OCI-LY1 (cell line): ENCODE measurements around the gene FAT2.

Experiments
- H2AFZ ChIP-seq: fragments of 200-600 bp; sonication (generic), shearing (Covaris generic); 2 replicates; pipeline ENCODE4 v1.6.0; 2014; ENCODE audit warnings: antibody characterized with exemption, mild to moderate bottlenecking, low read length
- H3F3A ChIP-seq: fragments of 200-600 bp; sonication (generic), shearing (Covaris generic); 2 replicates; pipeline ENCODE4 v1.6.0; 2014; ENCODE audit warnings: mild to moderate bottlenecking, antibody characterized with exemption, low read length, moderate library complexity; ENCODE audit not compliant: insufficient read depth
- H3K27ac ChIP-seq: fragments of 200-600 bp; sonication (generic); 2 replicates; pipeline ENCODE4 v1.5.1; 2014; ENCODE audit warnings: low read length, mixed run types, mild to moderate bottlenecking, low read depth; ENCODE audit not compliant: poor library complexity, severe bottlenecking
- H3K27me3 ChIP-seq: fragments of 200-600 bp; sonication (generic); 2 replicates; pipeline ENCODE4 v1.6.0; 2014; ENCODE audit warnings: antibody characterized with exemption, mild to moderate bottlenecking, low read length, moderate library complexity; ENCODE audit not compliant: insufficient read depth
- H3K36me3 ChIP-seq: fragments of 200-600 bp; sonication (generic); 2 replicates; pipeline ENCODE4 v1.6.1; 2014; ENCODE audit warnings: mild to moderate bottlenecking, antibody characterized with exemption, low read length, moderate library complexity, mixed read lengths; ENCODE audit not compliant: insufficient read depth
- H3K4me1 ChIP-seq: fragments of 200-600 bp; sonication (generic); 2 replicates; pipeline ENCODE4 v1.5.1; 2014; ENCODE audit warnings: mild to moderate bottlenecking, low read length, moderate library complexity; ENCODE audit not compliant: insufficient read depth, severe bottlenecking
- H3K4me2 ChIP-seq: fragments of 200-600 bp; sonication (generic), shearing (Covaris generic); 2 replicates; pipeline ENCODE4 v1.6.1; 2014; ENCODE audit warnings: low read length
- H3K4me3 ChIP-seq: fragments of 200-600 bp; sonication (generic); 2 replicates; pipeline ENCODE4 v1.5.1; 2014; ENCODE audit warnings: low read length, low read depth, mild to moderate bottlenecking, mixed read lengths; ENCODE audit not compliant: poor library complexity, severe bottlenecking
- H3K79me2 ChIP-seq: fragments of 200-600 bp; shearing (Covaris generic); 2 replicates; pipeline ENCODE4 v1.6.1; 2016; ENCODE audit warnings: mixed run types, low read length, mixed read lengths; ENCODE audit not compliant: insufficient read depth
- H3K9ac ChIP-seq: fragments of 200-600 bp; sonication (generic), shearing (Covaris generic); 2 replicates; pipeline ENCODE4 v1.6.1; 2014; ENCODE audit warnings: mild to moderate bottlenecking, low read length, mixed read lengths
- H3K9me2 ChIP-seq: fragments of 200-600 bp; sonication (generic), shearing (Covaris generic); 2 replicates; pipeline ENCODE4 v1.6.1; 2014; ENCODE audit warnings: low read depth, mild to moderate bottlenecking, low read length, mixed read lengths
- H3K9me3 ChIP-seq: fragments of 200-600 bp; shearing (Covaris generic); 2 replicates; pipeline ENCODE4 v1.6.1; 2014; ENCODE audit warnings: low read length, mixed read lengths
- H4K20me1 ChIP-seq: fragments of 200-600 bp; sonication (generic), shearing (Covaris generic); 2 replicates; pipeline ENCODE4 v1.6.0; 2016; ENCODE audit warnings: mild to moderate bottlenecking, low read length; ENCODE audit not compliant: insufficient read depth
- EZH2 ChIP-seq: fragments of 200-600 bp; sonication (generic), shearing (Covaris generic); IDR thresholded peaks from 2 replicates; pipeline ENCODE4 v1.8.0; 2017; ENCODE audit warnings: borderline replicate concordance, mixed run types, mild to moderate bottlenecking, antibody characterized with exemption, low read length, moderate library complexity, mixed read lengths
- TF ChIP-seq, protein P1 (sequence below): fragments of 200-600 bp; sonication (generic), shearing (Covaris generic); IDR thresholded peaks from 2 replicates; pipeline ENCODE4 v1.5.1; 2017; ENCODE audit warnings: mild to moderate bottlenecking, antibody characterized with exemption, low read length, moderate library complexity, mixed read lengths

The FAT2 gene

DNA sequence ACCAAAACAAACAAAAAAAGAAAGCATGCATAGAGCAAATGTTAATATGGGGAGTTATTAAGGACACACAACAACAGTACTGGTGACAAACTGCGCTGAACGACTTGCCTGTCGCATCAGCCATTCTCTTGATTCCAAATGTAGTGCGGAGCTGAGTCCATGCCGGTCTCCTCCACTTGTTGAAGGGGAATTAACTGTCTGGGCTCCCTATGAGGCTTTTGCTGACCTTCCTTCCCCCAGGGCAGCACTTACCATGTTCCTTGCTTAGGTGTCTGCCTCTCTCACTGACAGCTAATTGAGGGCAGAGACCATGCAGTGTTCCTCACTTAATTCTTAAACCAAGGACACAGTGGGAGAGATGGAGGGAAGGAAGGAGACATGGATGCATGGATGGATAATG is 40.8 kb upstream of the FAT2 start:
- Histone ChIP-seq H3F3A (no peaks in the 10 kb centered on the region), H3K9ac (no peak overlapping the region), H3K27ac (no peak overlapping the region), H3K9me3 (no peaks in the 10 kb centered on the region), H3K4me3 (no peak overlapping the region), H2AFZ (no peak overlapping the region), H3K4me2 (no peak overlapping the region), H3K36me3 (no peaks in the 10 kb centered on the region), H4K20me1 (no peaks in the 10 kb centered on the region), H3K27me3 (peaks cover 4% of the 10 kb centered on the region; the same call in 1 of the 2 replicates), H3K9me2 (no peaks in the 10 kb centered on the region), H3K79me2 (no peaks in the 10 kb centered on the region), H3K4me1 (no peaks in the 10 kb centered on the region)
- TF ChIP-seq EZH2 = no peak
- TF ChIP-seq, protein P1, sequence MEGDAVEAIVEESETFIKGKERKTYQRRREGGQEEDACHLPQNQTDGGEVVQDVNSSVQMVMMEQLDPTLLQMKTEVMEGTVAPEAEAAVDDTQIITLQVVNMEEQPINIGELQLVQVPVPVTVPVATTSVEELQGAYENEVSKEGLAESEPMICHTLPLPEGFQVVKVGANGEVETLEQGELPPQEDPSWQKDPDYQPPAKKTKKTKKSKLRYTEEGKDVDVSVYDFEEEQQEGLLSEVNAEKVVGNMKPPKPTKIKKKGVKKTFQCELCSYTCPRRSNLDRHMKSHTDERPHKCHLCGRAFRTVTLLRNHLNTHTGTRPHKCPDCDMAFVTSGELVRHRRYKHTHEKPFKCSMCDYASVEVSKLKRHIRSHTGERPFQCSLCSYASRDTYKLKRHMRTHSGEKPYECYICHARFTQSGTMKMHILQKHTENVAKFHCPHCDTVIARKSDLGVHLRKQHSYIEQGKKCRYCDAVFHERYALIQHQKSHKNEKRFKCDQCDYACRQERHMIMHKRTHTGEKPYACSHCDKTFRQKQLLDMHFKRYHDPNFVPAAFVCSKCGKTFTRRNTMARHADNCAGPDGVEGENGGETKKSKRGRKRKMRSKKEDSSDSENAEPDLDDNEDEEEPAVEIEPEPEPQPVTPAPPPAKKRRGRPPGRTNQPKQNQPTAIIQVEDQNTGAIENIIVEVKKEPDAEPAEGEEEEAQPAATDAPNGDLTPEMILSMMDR = no peak

DNA sequence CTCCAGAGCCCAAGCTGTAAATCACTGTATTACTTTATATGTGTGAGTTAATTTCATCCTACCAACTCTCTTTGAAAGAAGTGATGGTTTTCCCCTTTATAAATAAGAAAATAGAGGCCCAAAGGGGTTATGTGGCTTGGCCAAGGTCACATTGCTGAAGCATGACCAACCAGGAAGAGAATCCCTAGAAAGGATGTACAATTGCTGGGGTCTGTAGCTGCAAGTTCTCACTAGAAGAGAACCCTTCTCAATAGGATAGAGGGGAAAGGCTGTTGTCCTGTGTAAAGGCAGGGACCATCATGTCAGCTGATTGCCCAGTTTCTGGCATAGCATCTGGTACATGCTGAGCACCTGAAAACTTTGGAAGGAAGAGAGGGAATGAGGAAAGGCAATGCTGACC is 39.0 kb upstream of the FAT2 start:
- Histone ChIP-seq H3K9ac (no peak overlapping the region), H3K9me2 (no peaks in the 10 kb centered on the region), H3K36me3 (no peaks in the 10 kb centered on the region), H3K27me3 (peaks cover 4% of the 10 kb centered on the region; the same call in 1 of the 2 replicates), H3K4me3 (no peak overlapping the region), H4K20me1 (no peaks in the 10 kb centered on the region), H3K4me2 (no peak overlapping the region), H3K9me3 (no peaks in the 10 kb centered on the region), H2AFZ (no peak overlapping the region), H3K4me1 (no peaks in the 10 kb centered on the region), H3K27ac (no peak overlapping the region), H3F3A (no peaks in the 10 kb centered on the region), H3K79me2 (no peaks in the 10 kb centered on the region)
- no peak for TF ChIP-seq EZH2
- TF ChIP-seq, protein P1 = no peak

DNA sequence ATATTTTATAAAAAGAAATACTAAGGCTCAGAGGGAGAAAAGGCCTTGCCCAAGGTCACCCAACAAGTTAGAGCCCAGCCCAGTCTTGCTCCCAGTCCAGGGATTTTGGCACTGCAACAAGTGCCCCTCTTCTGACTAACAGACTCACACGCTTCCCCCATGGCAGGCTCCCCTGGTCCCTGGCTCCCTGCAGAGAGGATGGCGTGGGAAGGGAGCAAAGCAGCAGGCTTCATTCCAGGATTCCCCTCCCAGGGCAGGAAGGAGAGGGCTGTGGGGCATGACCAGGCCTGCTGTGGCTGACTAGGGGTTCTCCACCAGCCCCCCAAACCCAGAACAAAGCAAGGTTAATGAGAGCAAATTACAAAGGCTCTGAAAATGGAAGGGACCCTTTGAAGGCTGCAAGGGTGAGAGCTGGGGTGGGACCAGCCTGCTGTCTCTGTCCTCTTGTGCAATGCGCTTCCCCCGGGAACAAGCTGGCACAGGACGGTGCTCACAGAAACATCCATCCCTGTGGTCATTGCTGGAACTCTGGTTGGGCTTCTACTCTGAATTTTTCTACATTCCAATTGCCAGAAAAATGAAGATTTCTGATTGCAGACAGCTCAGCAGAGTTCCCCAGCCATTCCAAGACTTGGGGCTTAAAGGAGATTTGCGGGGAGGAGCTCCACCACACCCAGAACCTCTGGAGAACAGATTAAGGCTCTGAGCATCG is 37.1 kb upstream of the FAT2 start:
- H2AFZ ChIP-seq = no peak overlapping the region
- H3K4me2 ChIP-seq = no peak overlapping the region
- H4K20me1 ChIP-seq = no peaks in the 10 kb centered on the region
- H3K9me3 ChIP-seq = no peaks in the 10 kb centered on the region
- peaks cover 4% of the 10 kb centered on the region; the same call in 1 of the 2 replicates for H3K27me3 ChIP-seq
- H3K9ac ChIP-seq = no peak overlapping the region
- H3K36me3 ChIP-seq = no peaks in the 10 kb centered on the region
- H3K27ac ChIP-seq = no peak overlapping the region
- H3K79me2 ChIP-seq = no peaks in the 10 kb centered on the region
- TF ChIP-seq, protein P1 = no peak
- no peak overlapping the region for H3K4me3 ChIP-seq
- H3K9me2 ChIP-seq = no peaks in the 10 kb centered on the region
- H3F3A ChIP-seq = no peaks in the 10 kb centered on the region
- no peaks in the 10 kb centered on the region for H3K4me1 ChIP-seq
